ENCODE data around the gene SUPT6H.

The SUPT6H gene

DNA sequence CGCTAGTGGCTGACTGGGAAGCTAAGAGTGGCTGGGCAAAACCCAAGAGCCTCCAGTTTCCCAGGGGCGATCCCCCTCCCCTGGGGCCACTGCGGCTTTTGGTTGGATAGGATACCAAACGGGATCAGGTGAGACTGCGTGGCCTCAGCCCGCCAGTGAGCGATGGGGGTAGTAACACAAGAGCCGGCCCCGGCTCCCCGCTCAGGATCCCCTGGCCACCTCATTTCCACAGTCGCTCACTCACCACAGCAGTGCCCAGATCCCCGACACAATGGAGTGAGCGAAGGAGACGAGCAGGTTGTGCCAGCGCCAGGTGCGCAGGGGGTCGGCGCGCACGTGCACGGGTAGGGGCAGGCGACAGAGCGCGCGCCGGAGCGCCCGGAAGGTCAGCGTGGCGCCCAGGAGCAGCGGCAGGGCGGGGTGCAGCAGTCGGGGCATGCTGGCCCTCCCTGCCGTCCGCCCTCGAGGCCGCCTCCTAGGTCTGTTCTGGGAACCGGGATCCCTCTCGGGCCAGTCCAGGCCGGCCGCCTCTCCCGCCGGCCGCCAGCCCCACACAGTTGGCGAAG is 63.7 kb downstream of the SUPT6H start (continued):
- TF ChIP-seq, protein P1, sequence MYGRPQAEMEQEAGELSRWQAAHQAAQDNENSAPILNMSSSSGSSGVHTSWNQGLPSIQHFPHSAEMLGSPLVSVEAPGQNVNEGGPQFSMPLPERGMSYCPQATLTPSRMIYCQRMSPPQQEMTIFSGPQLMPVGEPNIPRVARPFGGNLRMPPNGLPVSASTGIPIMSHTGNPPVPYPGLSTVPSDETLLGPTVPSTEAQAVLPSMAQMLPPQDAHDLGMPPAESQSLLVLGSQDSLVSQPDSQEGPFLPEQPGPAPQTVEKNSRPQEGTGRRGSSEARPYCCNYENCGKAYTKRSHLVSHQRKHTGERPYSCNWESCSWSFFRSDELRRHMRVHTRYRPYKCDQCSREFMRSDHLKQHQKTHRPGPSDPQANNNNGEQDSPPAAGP (tag by site-specific recombination; IDR thresholded peaks at IDR 0.05): peak; percentile 88
- TF ChIP-seq SP3 (tag by site-specific recombination; IDR thresholded peaks at IDR 0.05): peak; percentile 45; the same call in 1 of the 2 replicates
- TF ChIP-seq, protein P2, sequence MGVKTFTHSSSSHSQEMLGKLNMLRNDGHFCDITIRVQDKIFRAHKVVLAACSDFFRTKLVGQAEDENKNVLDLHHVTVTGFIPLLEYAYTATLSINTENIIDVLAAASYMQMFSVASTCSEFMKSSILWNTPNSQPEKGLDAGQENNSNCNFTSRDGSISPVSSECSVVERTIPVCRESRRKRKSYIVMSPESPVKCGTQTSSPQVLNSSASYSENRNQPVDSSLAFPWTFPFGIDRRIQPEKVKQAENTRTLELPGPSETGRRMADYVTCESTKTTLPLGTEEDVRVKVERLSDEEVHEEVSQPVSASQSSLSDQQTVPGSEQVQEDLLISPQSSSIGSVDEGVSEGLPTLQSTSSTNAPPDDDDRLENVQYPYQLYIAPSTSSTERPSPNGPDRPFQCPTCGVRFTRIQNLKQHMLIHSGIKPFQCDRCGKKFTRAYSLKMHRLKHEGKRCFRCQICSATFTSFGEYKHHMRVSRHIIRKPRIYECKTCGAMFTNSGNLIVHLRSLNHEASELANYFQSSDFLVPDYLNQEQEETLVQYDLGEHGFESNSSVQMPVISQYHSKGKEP (tag by site-specific recombination; IDR thresholded peaks at IDR 0.05): no peak
- peak; percentile 90 for TF ChIP-seq ZSCAN30 (tag by site-specific recombination; IDR thresholded peaks at IDR 0.05)
- TF ChIP-seq, protein P3, sequence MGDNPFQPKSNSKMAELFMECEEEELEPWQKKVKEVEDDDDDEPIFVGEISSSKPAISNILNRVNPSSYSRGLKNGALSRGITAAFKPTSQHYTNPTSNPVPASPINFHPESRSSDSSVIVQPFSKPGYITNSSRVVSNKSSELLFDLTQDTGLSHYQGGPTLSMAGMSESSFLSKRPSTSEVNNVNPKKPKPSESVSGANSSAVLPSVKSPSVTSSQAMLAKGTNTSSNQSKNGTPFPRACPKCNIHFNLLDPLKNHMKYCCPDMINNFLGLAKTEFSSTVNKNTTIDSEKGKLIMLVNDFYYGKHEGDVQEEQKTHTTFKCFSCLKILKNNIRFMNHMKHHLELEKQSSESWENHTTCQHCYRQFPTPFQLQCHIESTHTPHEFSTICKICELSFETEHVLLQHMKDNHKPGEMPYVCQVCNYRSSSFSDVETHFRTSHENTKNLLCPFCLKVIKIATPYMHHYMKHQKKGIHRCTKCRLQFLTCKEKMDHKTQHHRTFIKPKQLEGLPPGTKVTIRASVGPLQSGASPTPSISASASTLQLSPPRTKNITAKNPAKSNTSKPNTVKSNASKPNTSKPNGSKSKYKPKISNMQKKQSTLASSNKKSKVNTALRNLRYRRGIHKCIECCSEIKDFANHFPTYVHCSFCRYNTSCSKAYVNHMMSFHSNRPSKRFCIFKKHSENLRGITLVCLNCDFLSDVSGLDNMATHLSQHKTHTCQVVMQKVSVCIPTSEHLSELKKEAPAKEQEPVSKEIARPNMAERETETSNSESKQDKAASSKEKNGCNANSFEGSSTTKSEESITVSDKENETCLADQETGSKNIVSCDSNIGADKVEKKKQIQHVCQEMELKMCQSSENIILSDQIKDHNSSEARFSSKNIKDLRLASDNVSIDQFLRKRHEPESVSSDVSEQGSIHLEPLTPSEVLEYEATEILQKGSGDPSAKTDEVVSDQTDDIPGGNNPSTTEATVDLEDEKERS (tag by site-specific recombination; IDR thresholded peaks at IDR 0.05): no peak
- TF ChIP-seq MEIS1 (CRISPR knock-in tag; IDR thresholded peaks at IDR 0.05; ENCODE audit: borderline replicate concordance): no peak
- 0 out of 2 replicates have a peak, but pooled peaks have one; percentile 31 for TF ChIP-seq YY2 (tag by site-specific recombination; IDR thresholded peaks at IDR 0.05)
- TF ChIP-seq EGR2 (tag by site-specific recombination; IDR thresholded peaks at IDR 0.05; ENCODE audit: low read depth): no peak
- no peak for TF ChIP-seq ZNF48 (tag by site-specific recombination; IDR thresholded peaks at IDR 0.05)
- TF ChIP-seq ZNF658 (tag by site-specific recombination; IDR thresholded peaks at IDR 0.05): no peak
- no peak; the same call in 1 of the 2 replicates for TF ChIP-seq GLI2 (tag by site-specific recombination; IDR thresholded peaks at IDR 0.05; ENCODE audit: borderline replicate concordance, low read depth)
- peak; percentile 68; the same call in 1 of the 2 replicates for TF ChIP-seq ZBTB7A (tag by site-specific recombination; IDR thresholded peaks at IDR 0.05; ENCODE audit: low read depth)
- TF ChIP-seq, protein P4, sequence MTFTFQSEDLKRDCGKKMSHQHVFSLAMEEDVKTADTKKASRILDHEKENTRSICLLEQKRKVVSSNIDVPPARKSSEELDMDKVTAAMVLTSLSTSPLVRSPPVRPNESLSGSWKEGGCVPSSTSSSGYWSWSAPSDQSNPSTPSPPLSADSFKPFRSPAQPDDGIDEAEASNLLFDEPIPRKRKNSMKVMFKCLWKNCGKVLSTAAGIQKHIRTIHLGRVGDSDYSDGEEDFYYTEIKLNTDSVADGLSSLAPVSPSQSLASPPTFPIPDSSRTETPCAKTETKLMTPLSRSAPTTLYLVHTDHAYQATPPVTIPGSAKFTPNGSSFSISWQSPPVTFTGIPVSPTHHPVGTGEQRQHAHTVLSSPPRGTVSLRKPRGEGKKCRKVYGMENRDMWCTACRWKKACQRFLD (tag by site-specific recombination; IDR thresholded peaks at IDR 0.05): no peak
- no peak for TF ChIP-seq ZNF311 (tag by site-specific recombination; IDR thresholded peaks at IDR 0.05; ENCODE audit: borderline replicate concordance)
- no peak for TF ChIP-seq ZNF132 (tag by site-specific recombination; IDR thresholded peaks at IDR 0.05; ENCODE audit: borderline replicate concordance)
- TF ChIP-seq SALL2 (tag by site-specific recombination; IDR thresholded peaks at IDR 0.05; ENCODE audit: borderline replicate concordance): no peak
- TF ChIP-seq ZNF146 (tag by site-specific recombination; IDR thresholded peaks at IDR 0.05): no peak
- TF ChIP-seq, protein P5, sequence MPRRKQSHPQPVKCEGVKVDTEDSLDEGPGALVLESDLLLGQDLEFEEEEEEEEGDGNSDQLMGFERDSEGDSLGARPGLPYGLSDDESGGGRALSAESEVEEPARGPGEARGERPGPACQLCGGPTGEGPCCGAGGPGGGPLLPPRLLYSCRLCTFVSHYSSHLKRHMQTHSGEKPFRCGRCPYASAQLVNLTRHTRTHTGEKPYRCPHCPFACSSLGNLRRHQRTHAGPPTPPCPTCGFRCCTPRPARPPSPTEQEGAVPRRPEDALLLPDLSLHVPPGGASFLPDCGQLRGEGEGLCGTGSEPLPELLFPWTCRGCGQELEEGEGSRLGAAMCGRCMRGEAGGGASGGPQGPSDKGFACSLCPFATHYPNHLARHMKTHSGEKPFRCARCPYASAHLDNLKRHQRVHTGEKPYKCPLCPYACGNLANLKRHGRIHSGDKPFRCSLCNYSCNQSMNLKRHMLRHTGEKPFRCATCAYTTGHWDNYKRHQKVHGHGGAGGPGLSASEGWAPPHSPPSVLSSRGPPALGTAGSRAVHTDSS (tag by site-specific recombination; IDR thresholded peaks at IDR 0.05): no peak
- TF ChIP-seq, protein P6, sequence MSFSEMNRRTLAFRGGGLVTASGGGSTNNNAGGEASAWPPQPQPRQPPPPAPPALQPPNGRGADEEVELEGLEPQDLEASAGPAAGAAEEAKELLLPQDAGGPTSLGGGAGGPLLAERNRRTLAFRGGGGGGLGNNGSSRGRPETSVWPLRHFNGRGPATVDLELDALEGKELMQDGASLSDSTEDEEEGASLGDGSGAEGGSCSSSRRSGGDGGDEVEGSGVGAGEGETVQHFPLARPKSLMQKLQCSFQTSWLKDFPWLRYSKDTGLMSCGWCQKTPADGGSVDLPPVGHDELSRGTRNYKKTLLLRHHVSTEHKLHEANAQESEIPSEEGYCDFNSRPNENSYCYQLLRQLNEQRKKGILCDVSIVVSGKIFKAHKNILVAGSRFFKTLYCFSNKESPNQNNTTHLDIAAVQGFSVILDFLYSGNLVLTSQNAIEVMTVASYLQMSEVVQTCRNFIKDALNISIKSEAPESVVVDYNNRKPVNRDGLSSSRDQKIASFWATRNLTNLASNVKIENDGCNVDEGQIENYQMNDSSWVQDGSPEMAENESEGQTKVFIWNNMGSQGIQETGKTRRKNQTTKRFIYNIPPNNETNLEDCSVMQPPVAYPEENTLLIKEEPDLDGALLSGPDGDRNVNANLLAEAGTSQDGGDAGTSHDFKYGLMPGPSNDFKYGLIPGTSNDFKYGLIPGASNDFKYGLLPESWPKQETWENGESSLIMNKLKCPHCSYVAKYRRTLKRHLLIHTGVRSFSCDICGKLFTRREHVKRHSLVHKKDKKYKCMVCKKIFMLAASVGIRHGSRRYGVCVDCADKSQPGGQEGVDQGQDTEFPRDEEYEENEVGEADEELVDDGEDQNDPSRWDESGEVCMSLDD (tag by site-specific recombination; IDR thresholded peaks at IDR 0.05): no peak
- TF ChIP-seq ZIC2 (tag by site-specific recombination; IDR thresholded peaks at IDR 0.05): peak; percentile 68
- TF ChIP-seq ZNF155 (tag by site-specific recombination; IDR thresholded peaks at IDR 0.05): no peak
- TF ChIP-seq GLIS1 (tag by site-specific recombination; IDR thresholded peaks at IDR 0.05): peak; percentile 86
- TF ChIP-seq SETDB1 (IDR thresholded peaks at IDR 0.05; ENCODE audit: insufficient read length, low read length): no peak
- 0 out of 2 replicates have a peak, but pooled peaks have one; percentile 7 for TF ChIP-seq KLF10 (tag by site-specific recombination; IDR thresholded peaks at IDR 0.05)
- TF ChIP-seq, protein P7, sequence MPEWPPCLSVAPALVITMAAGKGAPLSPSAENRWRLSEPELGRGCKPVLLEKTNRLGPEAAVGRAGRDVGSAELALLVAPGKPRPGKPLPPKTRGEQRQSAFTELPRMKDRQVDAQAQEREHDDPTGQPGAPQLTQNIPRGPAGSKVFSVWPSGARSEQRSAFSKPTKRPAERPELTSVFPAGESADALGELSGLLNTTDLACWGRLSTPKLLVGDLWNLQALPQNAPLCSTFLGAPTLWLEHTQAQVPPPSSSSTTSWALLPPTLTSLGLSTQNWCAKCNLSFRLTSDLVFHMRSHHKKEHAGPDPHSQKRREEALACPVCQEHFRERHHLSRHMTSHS (tag by site-specific recombination; IDR thresholded peaks at IDR 0.05): no peak
- no peak for TF ChIP-seq ZNF555 (tag by site-specific recombination; conservative IDR thresholded peaks at IDR 0.05)
- no peak for TF ChIP-seq ZFHX2 (tag by site-specific recombination; conservative IDR thresholded peaks at IDR 0.05)
- no peak for TF ChIP-seq ZNF112 (tag by site-specific recombination; IDR thresholded peaks at IDR 0.05)
